ENCODE results near the gene STK32B. TPM values are rescaled to one million over a fixed set of nuclear protein-coding genes. Genes with fewer than 3 reads are reported as not detected.

The STK32B gene
- polyA plus RNA-seq, 4 donors, result 0.27 to 0.75 (median 0.58) TPM; not detected in 1

DNA sequence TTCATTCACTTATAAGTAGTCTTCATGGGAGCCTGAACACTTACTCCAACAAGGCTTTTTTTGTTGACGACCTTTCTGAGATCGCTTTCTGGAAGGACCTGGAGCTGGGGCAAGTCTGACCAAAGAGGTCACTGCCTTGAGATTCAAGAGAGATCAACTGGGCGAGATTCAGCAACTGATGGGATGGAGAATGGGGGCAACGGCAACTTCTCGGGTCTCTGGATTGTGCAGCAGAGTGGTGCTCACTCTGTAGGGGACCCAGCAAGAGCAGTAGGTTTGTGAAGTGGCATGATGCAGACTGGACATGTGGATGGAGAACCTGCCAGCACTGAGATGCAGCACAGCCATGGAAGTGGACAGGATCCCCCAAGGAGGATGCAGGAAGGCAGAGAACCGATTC, 369.0 kb downstream of the STK32B start:
- peaks cover 0 to 5% of the 10 kb centered on the region in 2 donors for H3K9me3 ChIP-seq (ENCODE audit: control insufficient read depth in 2 of 2, insufficient read depth in 1 of 2, low read depth in 1 of 2, low read length in 1 of 2)
- no peaks in the 10 kb centered on the region for H3K4me1 ChIP-seq (ENCODE audit: control insufficient read depth in 3 of 3, insufficient read depth in 2 of 3, low read depth in 1 of 3, low read length in 2 of 3)
- WGBS, 3 donors, result 75 to 84% (median 83%) methylated on average over 6 of the region's 6 CpGs
- no peak for FAIRE-seq
- no peaks in the 10 kb centered on the region for H3K36me3 ChIP-seq (ENCODE audit: control insufficient read depth in 3 of 3, insufficient read depth in 2 of 3, low read depth in 1 of 3, low read length in 3 of 3)
- H3K27ac ChIP-seq (ENCODE audit: low read depth in 1 of 3, low read length in 2 of 3), result no peak overlapping the region
- H3K4me3 ChIP-seq (ENCODE audit: low read depth in 1 of 3, low read length in 3 of 3), result no peak overlapping the region
- H3K27me3 ChIP-seq (ENCODE audit: control insufficient read depth in 3 of 3, insufficient read depth in 3 of 3, low read length in 3 of 3), result no peaks in the 10 kb centered on the region
- DNase-seq, result no peak

DNA sequence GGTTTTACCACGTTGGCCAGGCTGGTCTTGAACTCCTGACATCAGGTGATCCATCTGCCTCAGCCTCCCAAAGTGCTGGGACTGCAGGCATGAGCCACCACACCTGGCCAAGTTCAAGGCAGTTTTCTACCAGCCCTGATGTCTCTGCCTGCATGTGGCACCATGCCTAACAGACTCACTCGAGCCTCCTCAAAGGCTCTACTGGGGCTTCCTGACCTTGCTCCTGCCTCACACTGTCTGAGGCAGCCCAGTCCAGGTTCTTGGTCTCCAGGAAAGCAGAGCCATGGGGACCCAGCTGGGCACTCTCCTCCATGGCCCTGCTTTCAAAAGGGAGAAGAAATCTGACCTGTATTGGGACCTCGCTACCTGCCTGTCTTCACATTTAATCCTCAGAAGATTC, 370.1 kb downstream of the STK32B start:
- no peaks in the 10 kb centered on the region for H3K4me1 ChIP-seq (ENCODE audit: control insufficient read depth in 3 of 3, insufficient read depth in 2 of 3, low read depth in 1 of 3, low read length in 2 of 3)
- DNase-seq (no peak), FAIRE-seq (no peak)
- peaks cover 0 to 5% of the 10 kb centered on the region in 2 donors for H3K9me3 ChIP-seq (ENCODE audit: control insufficient read depth in 2 of 2, insufficient read depth in 1 of 2, low read depth in 1 of 2, low read length in 1 of 2)
- H3K27me3 ChIP-seq (ENCODE audit: control insufficient read depth in 3 of 3, insufficient read depth in 3 of 3, low read length in 3 of 3), result no peaks in the 10 kb centered on the region
- H3K27ac ChIP-seq (ENCODE audit: low read depth in 1 of 3, low read length in 2 of 3), result no peak overlapping the region
- H3K4me3 ChIP-seq (ENCODE audit: low read depth in 1 of 3, low read length in 3 of 3), result no peak overlapping the region
- H3K36me3 ChIP-seq (ENCODE audit: control insufficient read depth in 3 of 3, insufficient read depth in 2 of 3, low read depth in 1 of 3, low read length in 3 of 3), result no peaks in the 10 kb centered on the region
- WGBS, 3 donors, result 52 to 74% (median 66%) methylated on average over 3 of the region's 3 CpGs

DNA sequence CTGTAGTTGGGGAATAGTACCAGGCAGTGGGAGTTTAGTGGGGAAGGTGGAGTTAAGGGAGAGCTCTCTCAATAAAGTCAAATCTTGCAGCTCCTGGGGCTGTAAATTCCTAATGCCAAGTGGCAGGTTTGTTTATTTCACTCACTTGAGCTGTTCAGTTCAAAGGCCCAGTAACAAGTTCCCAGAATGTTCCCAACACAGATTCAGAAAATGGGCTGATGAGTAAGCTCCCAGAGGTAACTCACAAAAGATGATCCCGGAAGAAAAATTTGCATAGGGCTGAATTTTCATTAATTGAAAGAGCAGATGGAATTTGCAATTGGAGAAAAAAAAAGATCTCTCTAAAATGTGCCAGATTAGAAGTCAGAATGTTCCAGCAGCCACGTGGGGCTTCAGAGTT, 370.9 kb downstream of the STK32B start:
- WGBS, 3 donors, result 49 to 64% (median 57%) methylated on average over 2 of the region's 2 CpGs
- FAIRE-seq, result no peak

DNA sequence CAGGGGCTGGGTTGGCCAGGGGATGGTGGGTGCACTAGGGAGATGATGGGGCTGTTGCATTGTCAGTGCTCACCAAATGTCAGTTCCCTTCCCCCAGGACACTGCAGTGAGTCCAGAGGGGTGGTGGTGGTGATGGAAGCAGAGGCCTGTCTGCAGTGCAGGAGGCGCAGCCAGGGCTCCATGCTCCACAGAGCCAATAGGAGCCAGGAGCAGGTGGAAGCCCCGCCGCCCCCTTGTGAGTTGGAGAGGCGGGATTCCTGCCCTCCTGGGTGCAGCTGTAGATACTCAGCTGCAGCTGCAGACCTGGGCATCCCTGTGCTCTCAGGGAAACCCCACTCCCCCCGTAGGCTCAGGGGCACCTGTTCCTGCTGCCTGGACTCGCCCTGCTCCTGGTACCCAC, 372.4 kb downstream of the STK32B start:
- no peak for DNase-seq

More for the DNA sequence above, 370.9 kb downstream of the STK32B start:
- no peaks in the 10 kb centered on the region for H3K9me3 ChIP-seq (ENCODE audit: control insufficient read depth in 2 of 2, insufficient read depth in 1 of 2, low read depth in 1 of 2, low read length in 1 of 2)
- no peak overlapping the region for H3K4me3 ChIP-seq (ENCODE audit: low read depth in 1 of 3, low read length in 3 of 3)
- no peak overlapping the region for H3K27ac ChIP-seq (ENCODE audit: low read depth in 1 of 3, low read length in 2 of 3)
- DNase-seq, result no peak
- no peaks in the 10 kb centered on the region for H3K27me3 ChIP-seq (ENCODE audit: control insufficient read depth in 3 of 3, insufficient read depth in 3 of 3, low read length in 3 of 3)
- H3K36me3 ChIP-seq (ENCODE audit: control insufficient read depth in 3 of 3, insufficient read depth in 2 of 3, low read depth in 1 of 3, low read length in 3 of 3), result no peaks in the 10 kb centered on the region
- H3K4me1 ChIP-seq (ENCODE audit: control insufficient read depth in 3 of 3, insufficient read depth in 2 of 3, low read depth in 1 of 3, low read length in 2 of 3), result no peaks in the 10 kb centered on the region

DNA sequence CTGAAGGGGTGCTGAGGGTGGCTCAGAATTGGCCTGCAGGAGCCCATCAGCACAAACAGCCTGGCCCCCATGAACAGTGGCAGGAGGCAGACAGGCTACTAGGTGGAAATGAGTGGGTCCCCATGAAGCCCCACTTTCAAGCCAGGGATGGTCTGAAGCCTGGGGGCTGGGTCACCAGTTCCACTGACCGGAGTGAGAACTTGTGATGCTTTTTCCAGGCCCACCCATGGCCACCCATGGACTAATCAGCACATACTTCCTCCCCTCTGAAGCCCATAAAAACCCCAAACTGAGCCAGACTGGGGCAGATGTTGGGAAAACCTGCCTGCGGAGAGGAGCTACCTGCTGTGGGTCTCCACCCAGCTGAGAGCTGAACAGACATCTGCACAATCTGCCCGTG, 372.9 kb downstream of the STK32B start:
- H3K4me1 ChIP-seq (ENCODE audit: control insufficient read depth in 3 of 3, insufficient read depth in 2 of 3, low read depth in 1 of 3, low read length in 2 of 3), result no peaks in the 10 kb centered on the region
- H3K9me3 ChIP-seq (ENCODE audit: control insufficient read depth in 2 of 2, insufficient read depth in 1 of 2, low read depth in 1 of 2, low read length in 1 of 2), result no peaks in the 10 kb centered on the region
- H3K27ac ChIP-seq (ENCODE audit: low read depth in 1 of 3, low read length in 2 of 3), result no peak overlapping the region
- H3K4me3 ChIP-seq (ENCODE audit: low read depth in 1 of 3, low read length in 3 of 3), result no peak overlapping the region
- no peaks in the 10 kb centered on the region for H3K36me3 ChIP-seq (ENCODE audit: control insufficient read depth in 3 of 3, insufficient read depth in 2 of 3, low read depth in 1 of 3, low read length in 3 of 3)
- no peak for FAIRE-seq
- no peaks in the 10 kb centered on the region for H3K27me3 ChIP-seq (ENCODE audit: control insufficient read depth in 3 of 3, insufficient read depth in 3 of 3, low read length in 3 of 3)
- DNase-seq, result no peak
- WGBS, 3 donors, result 86 to 93% (median 92%) methylated on average over 3 of the region's 3 CpGs

More for the DNA sequence above, 372.4 kb downstream of the STK32B start:
- 77 to 81% (median 77%) methylated on average over 6 of the region's 6 CpGs for WGBS, 3 donors
- H3K9me3 ChIP-seq (ENCODE audit: control insufficient read depth in 2 of 2, insufficient read depth in 1 of 2, low read depth in 1 of 2, low read length in 1 of 2), result no peaks in the 10 kb centered on the region
- no peaks in the 10 kb centered on the region for H3K4me1 ChIP-seq (ENCODE audit: control insufficient read depth in 3 of 3, insufficient read depth in 2 of 3, low read depth in 1 of 3, low read length in 2 of 3)
- no peak overlapping the region for H3K4me3 ChIP-seq (ENCODE audit: low read depth in 1 of 3, low read length in 3 of 3)
- FAIRE-seq, result no peak
- H3K36me3 ChIP-seq (ENCODE audit: control insufficient read depth in 3 of 3, insufficient read depth in 2 of 3, low read depth in 1 of 3, low read length in 3 of 3), result no peaks in the 10 kb centered on the region
- no peak overlapping the region for H3K27ac ChIP-seq (ENCODE audit: low read depth in 1 of 3, low read length in 2 of 3)
- no peaks in the 10 kb centered on the region for H3K27me3 ChIP-seq (ENCODE audit: control insufficient read depth in 3 of 3, insufficient read depth in 3 of 3, low read length in 3 of 3)

DNA sequence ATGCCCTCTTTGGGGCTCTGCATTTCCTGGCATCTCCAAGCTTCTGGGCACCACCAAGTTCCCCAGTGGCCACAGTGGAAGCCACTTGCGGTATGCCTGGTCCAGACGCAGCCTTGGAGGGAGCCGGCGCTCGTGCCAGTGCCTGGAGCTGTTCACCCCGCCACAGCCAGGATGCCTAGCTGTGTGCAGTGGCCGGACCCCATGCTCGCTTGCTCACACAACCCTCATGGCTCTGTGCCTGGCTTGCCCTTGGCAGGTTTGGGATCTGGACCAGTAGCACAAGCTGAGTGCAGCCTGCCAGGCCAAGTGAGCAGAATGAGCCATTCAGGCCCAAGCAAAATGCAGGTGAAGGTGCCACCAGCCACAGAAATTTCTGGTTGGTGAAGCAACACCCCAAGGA, 373.6 kb downstream of the STK32B start:
- DNase-seq (no peak), FAIRE-seq (no peak)
- H3K4me1 ChIP-seq (ENCODE audit: control insufficient read depth in 3 of 3, insufficient read depth in 2 of 3, low read depth in 1 of 3, low read length in 2 of 3), result no peaks in the 10 kb centered on the region
- no peaks in the 10 kb centered on the region for H3K27me3 ChIP-seq (ENCODE audit: control insufficient read depth in 3 of 3, insufficient read depth in 3 of 3, low read length in 3 of 3)
- H3K4me3 ChIP-seq (ENCODE audit: low read depth in 1 of 3, low read length in 3 of 3), result no peak overlapping the region
- H3K27ac ChIP-seq (ENCODE audit: low read depth in 1 of 3, low read length in 2 of 3), result no peak overlapping the region
- H3K36me3 ChIP-seq (ENCODE audit: control insufficient read depth in 3 of 3, insufficient read depth in 2 of 3, low read depth in 1 of 3, low read length in 3 of 3), result no peaks in the 10 kb centered on the region
- H3K9me3 ChIP-seq (ENCODE audit: control insufficient read depth in 2 of 2, insufficient read depth in 1 of 2, low read depth in 1 of 2, low read length in 1 of 2), result no peaks in the 10 kb centered on the region
- WGBS, 3 donors, result 92 to 99% (median 93%) methylated on average over 8 of the region's 8 CpGs

DNA sequence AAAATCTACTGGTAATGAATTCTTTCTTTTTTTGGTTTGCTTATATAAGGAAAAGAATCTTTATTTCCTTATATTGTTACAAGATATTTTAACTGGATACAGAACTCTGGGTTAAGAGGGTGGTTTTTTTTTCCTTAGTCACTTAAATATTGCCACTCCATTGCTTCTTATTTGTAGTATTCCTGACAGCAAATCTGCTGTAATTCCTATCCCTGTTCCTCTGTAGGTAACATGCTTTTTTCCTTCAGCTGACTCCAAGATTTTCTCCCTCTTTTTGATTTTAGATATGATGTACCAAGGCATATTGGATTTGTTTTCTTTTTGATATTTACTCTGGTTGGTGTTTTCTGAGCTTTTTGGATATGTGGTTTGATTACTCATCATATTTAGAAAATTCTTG, 378.5 kb downstream of the STK32B start:
- no peaks in the 10 kb centered on the region for H3K4me1 ChIP-seq (ENCODE audit: control insufficient read depth in 3 of 3, insufficient read depth in 2 of 3, low read depth in 1 of 3, low read length in 2 of 3)
- H3K4me3 ChIP-seq (ENCODE audit: low read depth in 1 of 3, low read length in 3 of 3), result no peak overlapping the region
- FAIRE-seq, result no peak

DNA sequence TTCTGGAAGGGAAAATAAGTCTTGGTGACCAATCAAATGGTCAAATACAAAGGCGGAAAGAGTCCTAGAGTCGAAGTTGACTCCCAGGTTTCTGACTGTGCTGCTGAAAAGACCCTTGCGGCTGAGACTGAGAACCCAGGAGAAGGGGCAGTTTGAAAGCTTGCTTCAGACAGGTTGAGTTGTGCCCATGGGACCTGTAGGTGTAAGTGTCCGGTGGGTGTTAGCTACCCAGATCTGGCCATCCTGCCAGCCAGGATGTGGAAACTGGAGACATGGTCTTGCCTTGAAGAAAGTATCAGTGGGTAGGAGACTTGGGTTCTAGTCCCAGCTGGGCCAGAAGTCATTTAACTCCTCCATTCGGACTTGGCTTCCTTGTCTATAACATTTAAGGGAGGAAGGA, 381.9 kb downstream of the STK32B start:
- no peaks in the 10 kb centered on the region for H3K4me1 ChIP-seq (ENCODE audit: control insufficient read depth in 3 of 3, insufficient read depth in 2 of 3, low read depth in 1 of 3, low read length in 2 of 3)
- no peak overlapping the region for H3K4me3 ChIP-seq (ENCODE audit: low read depth in 1 of 3, low read length in 3 of 3)
- no peak for FAIRE-seq
- 81 to 91% (median 86%) methylated on average over 5 of the region's 5 CpGs for WGBS, 3 donors
- H3K27ac ChIP-seq (ENCODE audit: low read depth in 1 of 3, low read length in 2 of 3), result no peak overlapping the region
- H3K27me3 ChIP-seq (ENCODE audit: control insufficient read depth in 3 of 3, insufficient read depth in 3 of 3, low read length in 3 of 3), result no peaks in the 10 kb centered on the region
- no peaks in the 10 kb centered on the region for H3K36me3 ChIP-seq (ENCODE audit: control insufficient read depth in 3 of 3, insufficient read depth in 2 of 3, low read depth in 1 of 3, low read length in 3 of 3)
- no peak for DNase-seq
- peaks cover 0 to 3% of the 10 kb centered on the region in 2 donors for H3K9me3 ChIP-seq (ENCODE audit: control insufficient read depth in 2 of 2, insufficient read depth in 1 of 2, low read depth in 1 of 2, low read length in 1 of 2)

More for the DNA sequence above, 378.5 kb downstream of the STK32B start:
- Histone ChIP-seq H3K36me3 (ENCODE audit: control insufficient read depth in 3 of 3, insufficient read depth in 2 of 3, low read depth in 1 of 3, low read length in 3 of 3) (no peaks in the 10 kb centered on the region), H3K27me3 (ENCODE audit: control insufficient read depth in 3 of 3, insufficient read depth in 3 of 3, low read length in 3 of 3) (no peaks in the 10 kb centered on the region), H3K9me3 (ENCODE audit: control insufficient read depth in 2 of 2, insufficient read depth in 1 of 2, low read depth in 1 of 2, low read length in 1 of 2) (no peaks in the 10 kb centered on the region), H3K27ac (ENCODE audit: low read depth in 1 of 3, low read length in 2 of 3) (no peak overlapping the region)
- no peak for DNase-seq

DNA sequence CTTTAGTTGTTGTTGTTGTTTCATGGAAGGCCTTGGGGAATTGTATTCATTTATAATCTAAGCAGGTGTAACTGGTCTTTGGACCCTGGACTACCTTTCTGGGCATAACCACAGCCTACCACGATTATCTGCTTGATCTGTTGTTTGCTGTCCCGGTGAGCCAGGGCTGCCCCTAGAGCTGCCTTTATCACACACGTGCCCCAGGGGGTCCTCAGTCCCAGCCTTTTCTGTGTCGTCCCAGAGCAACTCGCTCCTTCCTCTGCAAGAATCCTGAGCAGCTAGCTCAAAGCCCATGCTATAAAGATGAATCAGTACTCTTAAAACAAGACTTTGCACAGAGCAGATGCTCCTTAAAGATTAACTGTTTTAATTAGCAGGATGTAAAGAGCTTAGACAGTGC, 383.9 kb downstream of the STK32B start:
- H3K36me3 ChIP-seq (ENCODE audit: control insufficient read depth in 3 of 3, insufficient read depth in 2 of 3, low read depth in 1 of 3, low read length in 3 of 3), result no peaks in the 10 kb centered on the region
- 18 to 38% (median 21%) methylated on average over 5 of the region's 5 CpGs for WGBS, 3 donors
- FAIRE-seq (no peak), DNase-seq (no peak)
- H3K27me3 ChIP-seq (ENCODE audit: control insufficient read depth in 3 of 3, insufficient read depth in 3 of 3, low read length in 3 of 3), result no peaks in the 10 kb centered on the region
- H3K9me3 ChIP-seq (ENCODE audit: control insufficient read depth in 2 of 2, insufficient read depth in 1 of 2, low read depth in 1 of 2, low read length in 1 of 2), result peaks cover 0 to 3% of the 10 kb centered on the region in 2 donors
- H3K27ac ChIP-seq (ENCODE audit: low read depth in 1 of 3, low read length in 2 of 3), result no peak overlapping the region
- H3K4me3 ChIP-seq (ENCODE audit: low read depth in 1 of 3, low read length in 3 of 3), result no peak overlapping the region
- no peaks in the 10 kb centered on the region for H3K4me1 ChIP-seq (ENCODE audit: control insufficient read depth in 3 of 3, insufficient read depth in 2 of 3, low read depth in 1 of 3, low read length in 2 of 3)
